Ovary (tissue), 9 donors: ENCODE results near the gene C8B. TPM values are rescaled to one million over a fixed set of nuclear protein-coding genes. Genes with fewer than 3 reads are reported as not detected.

ENCODE experiments used
- DNase-seq, 5 donors: peaks; one replicate each; pipeline ENCODE4 v3.0.0-alpha.2; 2019 to 2020
- H3K27ac ChIP-seq, 2 donors: fragments of 200-600 bp; one replicate each; pipeline versions ENCODE4 v1.5.1 to v1.8.0; 2019 to 2022
- H3K27me3 ChIP-seq: fragments of 200-600 bp; one replicate; pipeline ENCODE4 v1.8.0; 2022
- H3K36me3 ChIP-seq: fragments of 200-600 bp; sonication (generic); one replicate; pipeline ENCODE4 v1.5.1; 2019
- H3K4me1 ChIP-seq: one replicate; pipeline ENCODE4 v1.8.1; 2013; ENCODE audit warnings: mild to moderate bottlenecking, moderate library complexity; ENCODE audit not compliant: insufficient read depth
- H3K4me3 ChIP-seq: fragments of 200-600 bp; sonication (generic); one replicate; pipeline ENCODE4 v1.5.1; 2017
- H3K9me3 ChIP-seq, 2 donors: fragments of 200-600 bp in 1 of 2; sonication (generic) in 1 of 2; one replicate each; pipeline versions ENCODE4 v1.5.1 to v1.8.1; 2013 to 2019; ENCODE audit warnings: mild to moderate bottlenecking in 1 of 2, moderate library complexity in 1 of 2
- EP300 ChIP-seq: sonication (generic); formaldehyde crosslinking; IDR thresholded peaks from one replicate; pipeline ENCODE4 v1.6.1; 2017; ENCODE audit warnings: antibody characterized with exemption
- POLR2A ChIP-seq: fragments of 450-650 bp; IDR thresholded peaks from one replicate; pipeline ENCODE4 v1.6.1; 2017; ENCODE audit warnings: antibody characterized with exemption, mild to moderate bottlenecking, moderate library complexity
- WGBS, 3 donors: extraction: QIAGEN DNeasy Blood & Tissue Kit in 1 of 3; methylation state at CpG; one replicate each; pipeline versions ENCODE4 v1.1.5 to v1.1.7; 2013 to 2017; 5-methylcytosine and 5-hydroxymethylcytosine counted together
- intact Hi-C, 4 donors: fragments of 100-400 bp; cut with DNase I; formaldehyde crosslinking; loops; one replicate each; pipeline versions ENCODE4 v1.11.0 to v1.15.1; 2022 to 2023
- polyA plus RNA-seq, 2 donors: library from polyadenylated mRNA; stranded (reverse); fragments of 200-250 nt in 1 of 2; fragments of 350-450 nt in 1 of 2; fragmentation: Illumina TruSeq in 1 of 2; extraction: RNeasy Lipid Tissue Mini Kit (QIAGEN cat#74804) in 1 of 2; gene quantifications; one replicate each; pipeline ENCODE4 v1.2.3, GENCODE V29; 2013 to 2014
- total RNA-seq, 7 donors: library from RNA; depleted of rRNA in 2 of 7; stranded (reverse); fragments of >200 nt in 2 of 7; fragmentation: NEBNext Ultra II Directional in 3 of 7; extraction: Animal tissue kit (Norgen Biotek cat#: 25700) in 3 of 7; gene quantifications; one replicate each; pipeline versions ENCODE4 v1.1.0 to v1.2.4, GENCODE V29; 2016 to 2023
- TF ChIP-seq, protein P1 (sequence below), 3 donors: fragments of 450-650 bp in 2 of 3; fragments of 200-600 bp in 1 of 3; IDR thresholded peaks; one replicate each; pipeline versions ENCODE4 v1.5.1 to v1.8.0; 2016 to 2022; ENCODE audit warnings: antibody characterized with exemption in 3 of 3, mild to moderate bottlenecking in 1 of 3
- donor health status: DM: no; HTN: no; CAD: no; lungs with moderate emphysema.
- donor health status: DM: no; HTN: no; CAD: no.
- donor health status: Bipolar disorder and iron deficiency.
- donor health status: DM: yes; HTN: yes; CAD: no.
- donor health status: DM: no; HTN: no; CAD: no.
- donor health status: DM: yes; HTN: yes; CAD: no.

The C8B gene
- total and polyA plus RNA-seq, 9 donors = 0.13 TPM; not detected in 8

DNA sequence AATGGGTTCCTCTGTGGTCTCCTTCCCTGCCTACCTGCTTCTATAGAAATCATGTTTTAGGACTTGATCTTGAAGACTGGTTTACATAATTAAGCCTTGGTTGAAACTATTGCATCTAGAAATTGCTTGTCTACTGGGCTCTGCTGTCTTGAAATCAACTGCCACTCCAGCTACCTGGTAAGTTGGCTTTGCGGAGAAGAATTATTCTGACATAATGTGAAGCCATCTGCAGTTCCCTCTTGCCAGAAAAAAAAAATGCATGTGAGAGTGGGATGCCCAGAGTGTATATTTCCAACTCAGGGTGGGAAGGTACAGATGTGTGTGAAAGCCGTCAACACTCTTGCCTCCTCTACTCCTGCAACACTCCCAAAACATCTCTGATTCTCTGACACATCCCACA, 27.2 kb downstream of the C8B start:
- no peak for TF ChIP-seq POLR2A
- no peak for TF ChIP-seq EP300
- TF ChIP-seq, protein P1, sequence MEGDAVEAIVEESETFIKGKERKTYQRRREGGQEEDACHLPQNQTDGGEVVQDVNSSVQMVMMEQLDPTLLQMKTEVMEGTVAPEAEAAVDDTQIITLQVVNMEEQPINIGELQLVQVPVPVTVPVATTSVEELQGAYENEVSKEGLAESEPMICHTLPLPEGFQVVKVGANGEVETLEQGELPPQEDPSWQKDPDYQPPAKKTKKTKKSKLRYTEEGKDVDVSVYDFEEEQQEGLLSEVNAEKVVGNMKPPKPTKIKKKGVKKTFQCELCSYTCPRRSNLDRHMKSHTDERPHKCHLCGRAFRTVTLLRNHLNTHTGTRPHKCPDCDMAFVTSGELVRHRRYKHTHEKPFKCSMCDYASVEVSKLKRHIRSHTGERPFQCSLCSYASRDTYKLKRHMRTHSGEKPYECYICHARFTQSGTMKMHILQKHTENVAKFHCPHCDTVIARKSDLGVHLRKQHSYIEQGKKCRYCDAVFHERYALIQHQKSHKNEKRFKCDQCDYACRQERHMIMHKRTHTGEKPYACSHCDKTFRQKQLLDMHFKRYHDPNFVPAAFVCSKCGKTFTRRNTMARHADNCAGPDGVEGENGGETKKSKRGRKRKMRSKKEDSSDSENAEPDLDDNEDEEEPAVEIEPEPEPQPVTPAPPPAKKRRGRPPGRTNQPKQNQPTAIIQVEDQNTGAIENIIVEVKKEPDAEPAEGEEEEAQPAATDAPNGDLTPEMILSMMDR (IDR thresholded peaks at IDR 0.05) = no peak
- Histone ChIP-seq H3K4me1 (no peaks in the 10 kb centered on the region), H3K4me3 (no peak overlapping the region), H3K36me3 (no peaks in the 10 kb centered on the region), H3K27me3 (no peaks in the 10 kb centered on the region), H3K9me3 (no peaks in the 10 kb centered on the region), H3K27ac (no peak overlapping the region)
- 88 to 94% (median 92%) methylated on average over 2 of the region's 2 CpGs for WGBS, 3 donors
- no peak for DNase-seq
- intact Hi-C loops = no loop called here

- H3K36me3 ChIP-seq = no peaks in the 10 kb centered on the region
- no peak for DNase-seq
- H3K9me3 ChIP-seq = no peaks in the 10 kb centered on the region
- TF ChIP-seq, protein P1 (IDR thresholded peaks at IDR 0.05) = no peak
- TF ChIP-seq POLR2A = no peak
- no peak for TF ChIP-seq EP300
- H3K27me3 ChIP-seq = no peaks in the 10 kb centered on the region
- H3K4me1 ChIP-seq = no peaks in the 10 kb centered on the region
- no peak overlapping the region for H3K4me3 ChIP-seq
- H3K27ac ChIP-seq = no peak overlapping the region
- intact Hi-C loops = no loop called here
- 4 to 10% (median 7%) methylated on average over 1 of the region's 1 CpG for WGBS, 3 donors
Measured at GRCh38 chr1:56934430-56935060, 31.3 kb downstream of the C8B start.

DNA sequence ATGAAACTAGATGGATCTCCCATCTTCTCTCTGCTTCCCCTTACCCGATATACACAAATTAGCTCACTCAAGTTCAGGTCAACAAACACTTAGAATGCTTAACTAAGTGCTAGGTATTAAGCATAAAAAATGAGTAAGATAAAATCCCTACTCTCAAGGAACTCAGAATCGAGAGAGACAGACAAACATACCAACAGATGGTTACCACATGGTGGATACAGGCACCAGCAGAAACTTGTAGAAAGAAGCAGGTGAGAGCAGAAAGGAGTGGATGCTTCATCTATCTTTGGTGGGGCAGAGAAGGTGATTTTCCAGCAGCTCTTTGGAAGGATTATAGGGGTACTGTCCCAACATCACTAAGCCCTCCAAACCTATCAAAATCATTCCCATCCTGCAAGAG, 32.2 kb downstream of the C8B start:
- H3K4me3 ChIP-seq = no peak overlapping the region
- DNase-seq = no peak
- TF ChIP-seq EP300 = no peak
- no peak for TF ChIP-seq POLR2A
- TF ChIP-seq, protein P1 (IDR thresholded peaks at IDR 0.05) = no peak
- 35 to 50% (median 43%) methylated on average over 2 of the region's 2 CpGs for WGBS, 3 donors
- intact Hi-C loops = no loop called here
- no peaks in the 10 kb centered on the region for H3K4me1 ChIP-seq
- no peaks in the 10 kb centered on the region for H3K9me3 ChIP-seq
- H3K36me3 ChIP-seq = no peaks in the 10 kb centered on the region
- no peaks in the 10 kb centered on the region for H3K27me3 ChIP-seq
- H3K27ac ChIP-seq = no peak overlapping the region

DNA sequence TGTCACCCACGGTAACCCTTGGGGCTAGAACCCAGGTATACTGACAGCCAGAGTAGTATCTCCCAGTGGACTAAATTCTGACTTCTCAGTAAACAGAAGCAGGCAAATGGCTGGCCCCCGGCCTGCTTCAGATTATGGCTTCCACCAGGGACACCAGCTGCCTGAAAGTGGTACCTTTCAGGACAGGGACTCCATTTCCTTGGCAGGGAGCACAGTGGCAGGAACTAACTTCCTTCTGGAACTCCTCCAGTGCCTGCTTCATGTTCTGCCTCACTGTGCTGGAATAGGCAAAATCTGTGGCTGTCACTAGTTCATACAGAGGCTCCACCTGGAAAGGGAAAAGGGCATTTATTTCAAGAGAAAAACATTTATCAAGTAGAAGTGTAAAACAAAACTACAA, 32.7 kb downstream of the C8B start:
- intact Hi-C loops = no loop called here
- no peaks in the 10 kb centered on the region for H3K4me1 ChIP-seq
- no peak for TF ChIP-seq EP300
- TF ChIP-seq, protein P1 (IDR thresholded peaks at IDR 0.05) = no peak
- no peak for TF ChIP-seq POLR2A
- no peaks in the 10 kb centered on the region for H3K36me3 ChIP-seq
- WGBS, 3 donors = 75 to 84% (median 82%) methylated on average over 2 of the region's 2 CpGs
- no peaks in the 10 kb centered on the region for H3K27me3 ChIP-seq
- no peaks in the 10 kb centered on the region for H3K9me3 ChIP-seq
- no peak overlapping the region for H3K4me3 ChIP-seq
- H3K27ac ChIP-seq = no peak overlapping the region
- no peak for DNase-seq
